T-helper 22 cell (primary cell): ENCODE results near the gene FBRSL1.
"Not testable (repeated sequence)": the region's sequence is repeated elsewhere in the genome, so short reads cannot be mapped to it uniquely, and the experiment has no call there.

Experiments used
- DNase-seq: peaks from one replicate; pipeline ENCODE4 v3.0.0-alpha.2; 2020; ENCODE audit warnings: low read depth

FBRSL1 gene

GRCh38 chr12:132471011-132471857 is 18.7 kb upstream of the FBRSL1 start:
- no peak for DNase-seq

DNA sequence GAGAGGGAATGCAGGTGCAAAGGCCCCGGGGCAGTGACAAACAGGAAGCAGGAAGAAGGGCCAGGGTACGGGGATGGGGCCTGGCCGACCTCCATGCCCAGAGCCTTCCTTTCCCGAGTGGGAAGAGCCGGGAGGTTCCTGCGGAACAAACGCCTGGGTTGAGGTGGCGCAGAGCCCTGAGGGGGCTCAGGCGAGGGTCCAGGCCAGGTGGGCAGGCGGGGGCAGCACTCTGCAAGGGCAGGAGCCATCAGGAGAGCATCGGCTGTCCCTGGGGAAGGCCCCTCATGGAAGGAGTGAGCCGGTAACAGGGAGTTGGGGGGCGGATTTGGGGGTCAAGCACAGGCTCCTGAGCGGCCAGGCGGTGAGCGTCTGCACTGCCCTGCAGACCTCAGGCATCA is 18.1 kb upstream of the FBRSL1 start:
- no peak for DNase-seq

DNA sequence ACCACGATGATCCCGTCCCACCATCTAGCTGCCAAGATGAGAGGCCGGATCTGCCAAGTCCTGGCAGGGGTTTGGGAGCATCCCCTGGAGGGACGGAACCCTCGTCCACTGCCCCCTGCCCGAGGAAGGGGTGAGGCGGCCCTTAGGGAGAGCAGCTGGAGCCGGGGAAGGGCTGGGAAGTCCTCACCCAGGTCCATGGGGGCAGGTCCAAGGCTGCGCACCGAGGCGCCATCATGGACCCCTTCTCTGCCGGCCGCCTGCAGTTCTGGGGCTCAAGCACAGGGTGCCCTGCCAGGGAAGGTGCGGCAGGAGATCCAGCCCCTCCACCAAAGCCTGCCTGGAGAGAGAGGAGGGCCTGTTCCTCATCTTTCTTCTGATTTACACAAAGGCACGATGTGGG is 17.6 kb upstream of the FBRSL1 start:
- no peak for DNase-seq

DNA sequence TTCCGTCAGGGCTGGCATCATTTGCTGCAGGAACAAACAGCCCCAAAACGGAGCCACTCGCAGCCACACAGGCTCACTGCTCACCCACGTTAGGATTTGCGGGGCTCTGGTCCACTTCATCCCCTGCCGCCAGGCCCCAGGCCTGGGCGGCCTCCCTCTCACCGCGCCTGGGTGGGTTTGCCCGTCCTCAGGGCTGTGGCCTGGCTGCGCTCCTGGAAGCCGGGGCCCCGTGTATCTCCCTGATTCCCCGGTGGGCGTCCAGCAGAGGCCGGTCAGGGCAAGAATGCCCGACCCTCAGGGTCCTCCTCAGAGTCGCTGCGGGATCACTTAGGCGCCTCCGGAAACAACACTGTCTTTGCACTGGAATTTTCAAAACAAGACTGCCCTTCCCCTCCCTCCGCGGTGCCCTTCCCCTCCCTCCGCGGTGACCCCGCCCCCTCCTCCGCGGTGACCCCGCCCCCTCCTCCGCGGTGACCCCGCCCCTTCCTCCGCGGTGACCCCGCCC is 15.7 kb upstream of the FBRSL1 start:
- peak; percentile 31 for DNase-seq

DNA sequence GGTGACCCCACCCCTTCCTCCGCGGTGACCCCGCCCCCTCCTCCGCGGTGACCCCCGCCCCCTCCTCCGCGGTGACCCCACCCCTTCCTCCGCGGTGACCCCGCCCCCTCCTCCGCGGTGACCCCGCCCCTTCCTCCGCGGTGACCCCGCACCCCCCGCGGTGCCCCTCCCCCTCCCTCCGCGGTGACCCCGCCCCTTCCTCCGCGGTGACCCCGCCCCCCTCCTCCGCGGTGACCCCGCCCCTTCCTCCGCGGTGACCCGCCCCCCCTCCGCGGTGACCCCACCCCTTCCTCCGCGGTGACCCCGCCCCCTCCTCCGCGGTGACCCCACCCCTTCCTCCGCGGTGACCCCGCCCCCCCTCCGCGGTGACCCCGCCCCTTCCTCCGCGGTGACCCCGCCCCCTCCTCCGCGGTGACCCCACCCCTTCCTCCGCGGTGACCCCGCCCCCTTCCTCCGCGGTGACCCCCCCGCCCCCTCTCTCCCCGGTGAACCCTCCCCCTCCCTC is 15.1 kb upstream of the FBRSL1 start:
- DNase-seq: not testable (repeated sequence)

GRCh38 chr12:132475304-132476037 is 14.5 kb upstream of the FBRSL1 start:
- peak; percentile 36 for DNase-seq

GRCh38 chr12:132476038-132476414 is 13.9 kb upstream of the FBRSL1 start:
- no peak for DNase-seq

- DNase-seq: no peak
Measured at GRCh38 chr12:132476421-132476820, 13.5 kb upstream of the FBRSL1 start.

DNA sequence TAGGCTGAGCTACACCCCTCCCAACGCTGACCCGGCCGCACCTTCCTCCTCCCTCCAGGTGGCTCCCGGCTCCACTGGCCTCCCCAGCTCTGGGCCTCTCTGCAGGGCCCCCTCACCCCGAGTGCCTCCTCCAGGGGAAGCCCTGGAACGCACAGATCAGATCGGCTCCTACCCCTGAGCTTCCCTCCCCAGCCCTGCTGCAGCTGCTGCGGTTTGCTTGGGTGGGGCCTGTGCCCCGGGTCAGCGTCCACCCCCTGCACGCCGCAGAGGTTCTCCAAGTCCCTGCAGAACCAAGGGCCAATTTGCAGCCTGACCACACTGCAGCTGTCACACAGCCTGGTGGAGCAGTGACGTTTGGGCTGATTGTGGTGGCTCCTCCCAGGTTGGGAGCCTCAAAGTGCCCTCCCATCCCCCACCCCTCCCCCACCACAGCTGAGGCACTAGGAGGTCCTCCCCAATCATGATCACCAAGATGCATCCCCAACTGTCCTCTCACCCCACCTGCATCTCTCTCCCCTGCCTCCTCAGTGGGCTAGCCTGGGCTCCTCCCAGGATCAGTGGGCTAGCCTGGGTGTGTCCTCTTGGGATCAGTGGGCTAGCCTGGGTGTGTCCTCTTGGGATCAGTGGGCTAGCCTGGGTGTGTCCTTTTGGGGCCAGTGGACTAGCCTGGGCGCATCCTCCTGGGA is 12.8 kb upstream of the FBRSL1 start:
- no peak for DNase-seq

GRCh38 chr12:132477703-132478432 is 12.1 kb upstream of the FBRSL1 start:
- no peak for DNase-seq

DNA sequence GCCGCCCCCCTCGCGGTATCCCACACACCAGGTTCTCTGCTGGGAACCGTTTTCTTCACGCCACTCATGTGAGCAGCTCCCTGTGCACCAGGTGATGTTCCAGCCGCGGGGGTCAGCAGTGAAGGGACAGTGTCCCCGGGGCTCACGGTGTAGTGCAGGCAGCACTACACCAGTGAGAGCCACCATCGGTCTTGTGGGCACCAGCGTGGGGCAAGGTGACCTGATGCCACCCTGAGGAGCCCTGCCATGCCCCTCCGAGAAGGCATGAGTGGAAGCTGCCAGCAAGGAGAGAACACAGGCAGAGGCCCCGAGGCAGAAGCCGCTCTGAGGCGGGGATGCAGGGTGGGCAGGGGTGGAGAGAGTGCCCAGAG is 11.5 kb upstream of the FBRSL1 start:
- DNase-seq: no peak

DNA sequence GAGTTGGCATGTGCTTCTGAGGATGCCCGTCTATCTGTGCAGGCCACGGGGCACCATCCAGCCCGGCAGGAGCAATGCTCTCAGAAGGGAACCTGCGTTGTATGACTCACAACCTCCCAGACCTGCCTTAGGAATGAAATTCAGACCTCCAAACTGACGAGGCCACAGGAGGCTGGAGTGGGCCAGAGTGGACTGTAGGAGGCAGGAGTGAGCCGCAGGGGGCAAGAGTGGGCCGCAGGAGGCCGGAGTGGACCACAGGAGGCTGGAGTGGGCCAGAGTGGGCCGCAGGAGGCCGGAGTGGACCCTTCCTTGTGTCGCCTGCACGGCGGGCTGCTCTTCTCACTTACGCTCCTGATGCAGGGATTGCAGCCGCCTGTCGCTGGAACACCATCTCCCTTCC is 11.1 kb upstream of the FBRSL1 start:
- no peak for DNase-seq

DNA sequence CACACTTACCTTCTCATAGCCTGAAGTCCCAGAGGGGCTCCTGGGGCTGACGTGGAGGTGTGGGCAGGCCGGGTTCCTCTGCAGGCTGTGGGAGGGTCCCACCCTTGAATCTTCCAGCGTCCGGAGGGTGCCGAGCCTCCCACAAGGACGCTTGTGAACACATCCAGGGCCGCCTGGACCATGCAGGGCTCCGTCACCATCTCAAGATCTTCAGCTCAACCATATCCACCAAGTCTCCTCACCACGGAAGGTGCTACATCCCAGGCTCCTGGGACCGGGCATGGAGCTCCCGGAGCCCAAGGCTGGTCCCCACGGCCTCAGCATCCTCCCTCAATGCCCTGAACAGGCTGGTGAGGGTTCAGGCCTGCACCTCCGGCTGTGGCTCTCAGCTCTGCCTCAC is 10.7 kb upstream of the FBRSL1 start:
- no peak for DNase-seq

- no peak for DNase-seq
Measured at GRCh38 chr12:132479938-132480622, 9.9 kb upstream of the FBRSL1 start.

- DNase-seq: no peak
Measured at GRCh38 chr12:132480623-132481132, 9.3 kb upstream of the FBRSL1 start.

GRCh38 chr12:132481345-132481744 is 8.6 kb upstream of the FBRSL1 start:
- DNase-seq: no peak

- no peak for DNase-seq
Measured at GRCh38 chr12:132481771-132482745, 7.9 kb upstream of the FBRSL1 start.

DNA sequence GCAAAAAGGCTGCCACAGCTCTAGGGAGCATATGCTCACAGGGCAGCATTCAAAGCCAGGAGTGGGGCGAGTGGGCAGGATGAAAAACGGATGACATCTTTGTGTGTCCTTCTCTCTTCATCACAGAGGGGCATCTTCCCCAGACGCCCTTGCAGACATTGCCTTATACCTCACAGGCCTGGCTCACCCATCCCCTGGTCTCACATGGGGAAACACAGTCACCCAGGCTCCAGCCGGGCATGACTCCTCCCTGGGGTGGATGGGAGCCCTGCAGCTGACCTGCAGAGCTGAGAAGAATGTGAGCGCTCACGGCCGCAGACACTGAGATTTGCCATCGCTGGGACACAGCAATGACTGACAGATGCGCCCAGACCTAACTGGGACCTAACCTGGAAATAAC is 7.2 kb upstream of the FBRSL1 start:
- no peak for DNase-seq

DNA sequence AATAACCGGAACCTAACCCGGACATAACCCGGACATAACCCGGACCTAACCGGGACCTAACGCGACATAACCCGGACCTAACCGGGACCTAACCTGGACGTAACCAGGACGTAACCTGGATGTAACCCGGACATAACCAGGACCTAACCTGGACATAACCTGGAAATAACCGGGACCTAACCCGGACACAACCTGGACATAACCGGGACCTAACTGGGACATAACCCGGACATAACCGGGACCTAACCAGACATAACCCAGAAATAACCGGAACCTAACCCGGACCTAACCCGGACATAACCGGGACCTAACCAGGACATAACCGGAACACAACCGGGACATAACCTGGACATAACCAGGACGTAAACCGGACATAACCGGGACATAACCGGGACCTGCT is 6.7 kb upstream of the FBRSL1 start:
- no peak for DNase-seq

GRCh38 chr12:132483612-132484011 is 6.3 kb upstream of the FBRSL1 start:
- no peak for DNase-seq
